ENCODE measurements around the gene ZNF160.

ZNF160 gene

GRCh38 chr19:53103234-53104203 is at the start of gene ZNF160:
ZNF160 (minus strand) TSS chr19:53103422; CDS start chr19:53086276, 17,146 bp downstream.
- peaks cover 29% of the 10 kb centered on the region for H3K4me1 Mint-ChIP-seq
- peaks cover 4% of the 10 kb centered on the region for H3K9me3 Mint-ChIP-seq
- peaks cover 52% of the 10 kb centered on the region for H3K36me3 Mint-ChIP-seq (ENCODE audit: low read depth)
- TF ChIP-seq, protein P1, sequence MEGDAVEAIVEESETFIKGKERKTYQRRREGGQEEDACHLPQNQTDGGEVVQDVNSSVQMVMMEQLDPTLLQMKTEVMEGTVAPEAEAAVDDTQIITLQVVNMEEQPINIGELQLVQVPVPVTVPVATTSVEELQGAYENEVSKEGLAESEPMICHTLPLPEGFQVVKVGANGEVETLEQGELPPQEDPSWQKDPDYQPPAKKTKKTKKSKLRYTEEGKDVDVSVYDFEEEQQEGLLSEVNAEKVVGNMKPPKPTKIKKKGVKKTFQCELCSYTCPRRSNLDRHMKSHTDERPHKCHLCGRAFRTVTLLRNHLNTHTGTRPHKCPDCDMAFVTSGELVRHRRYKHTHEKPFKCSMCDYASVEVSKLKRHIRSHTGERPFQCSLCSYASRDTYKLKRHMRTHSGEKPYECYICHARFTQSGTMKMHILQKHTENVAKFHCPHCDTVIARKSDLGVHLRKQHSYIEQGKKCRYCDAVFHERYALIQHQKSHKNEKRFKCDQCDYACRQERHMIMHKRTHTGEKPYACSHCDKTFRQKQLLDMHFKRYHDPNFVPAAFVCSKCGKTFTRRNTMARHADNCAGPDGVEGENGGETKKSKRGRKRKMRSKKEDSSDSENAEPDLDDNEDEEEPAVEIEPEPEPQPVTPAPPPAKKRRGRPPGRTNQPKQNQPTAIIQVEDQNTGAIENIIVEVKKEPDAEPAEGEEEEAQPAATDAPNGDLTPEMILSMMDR (IDR thresholded peaks at IDR 0.05): no peak
- H3K27ac Mint-ChIP-seq: peak within 1 kb of the TSS; percentile 49
- peak; percentile 99 for DNase-seq
- H3K27me3 Mint-ChIP-seq (ENCODE audit: low read depth, poor library complexity): peaks cover 3% of the 10 kb centered on the region
- peak within 1 kb of the TSS; percentile 91 for H3K4me3 Mint-ChIP-seq

DNA sequence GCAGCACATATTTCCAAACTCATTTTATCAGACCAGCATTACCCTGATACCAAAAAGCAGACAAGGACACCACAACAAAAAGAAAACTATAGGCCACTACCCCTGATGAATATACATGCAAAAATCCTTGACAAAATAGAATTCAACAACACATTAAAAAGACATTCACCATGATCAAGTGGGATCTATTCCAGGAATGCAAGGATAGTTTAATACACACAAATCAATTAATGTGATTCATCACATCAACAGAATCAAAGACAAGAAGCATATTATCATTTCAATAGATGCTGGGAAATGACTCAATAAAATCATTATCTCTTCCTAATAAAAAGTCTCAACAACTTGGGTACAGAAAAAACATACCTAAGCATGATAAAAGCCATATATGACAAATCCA is 44.4 kb upstream of the ZNF160 start:
- Mint-ChIP-seq H3K27me3 (ENCODE audit: low read depth, poor library complexity) (no peaks in the 10 kb centered on the region), H3K36me3 (ENCODE audit: low read depth) (peaks cover 94% of the 10 kb centered on the region), H3K4me3 (no peak overlapping the region), H3K9me3 (peaks cover 91% of the 10 kb centered on the region), H3K27ac (no peak overlapping the region), H3K4me1 (no peaks in the 10 kb centered on the region)
- DNase-seq: no peak
- TF ChIP-seq, protein P1 (IDR thresholded peaks at IDR 0.05): no peak

- Mint-ChIP-seq H3K36me3 (ENCODE audit: low read depth) (peaks cover 86% of the 10 kb centered on the region), H3K4me3 (no peak overlapping the region), H3K4me1 (no peaks in the 10 kb centered on the region), H3K27ac (no peak overlapping the region), H3K9me3 (peaks cover 93% of the 10 kb centered on the region), H3K27me3 (ENCODE audit: low read depth, poor library complexity) (peaks cover 8% of the 10 kb centered on the region)
- no peak for DNase-seq
- TF ChIP-seq, protein P1 (IDR thresholded peaks at IDR 0.05): no peak
Observed at GRCh38 chr19:53140351-53140750, 37.1 kb upstream of the ZNF160 start.

DNA sequence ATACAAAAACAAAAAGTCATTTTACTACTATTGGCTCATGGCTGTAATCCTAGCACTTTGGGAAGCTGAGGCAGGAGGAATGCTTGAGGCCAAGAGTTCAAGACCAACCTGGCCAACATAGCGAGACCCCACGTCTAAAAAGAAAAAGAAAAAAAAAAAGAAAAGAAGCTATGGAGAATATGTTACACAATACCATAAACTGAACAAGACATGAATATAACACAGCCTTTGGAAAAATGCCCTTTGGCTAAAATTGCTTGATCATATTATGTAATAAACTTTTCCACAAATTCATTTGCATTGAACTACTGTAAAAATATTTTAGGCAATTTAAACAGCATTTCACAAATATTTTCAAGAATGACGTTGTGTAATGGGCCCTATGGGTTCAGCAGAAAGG is 33.2 kb upstream of the ZNF160 start:
- TF ChIP-seq, protein P1 (IDR thresholded peaks at IDR 0.05): no peak
- H3K9me3 Mint-ChIP-seq: peaks cover 75% of the 10 kb centered on the region
- H3K27me3 Mint-ChIP-seq (ENCODE audit: low read depth, poor library complexity): peaks cover 14% of the 10 kb centered on the region
- H3K4me3 Mint-ChIP-seq: no peak overlapping the region
- no peak for DNase-seq
- H3K27ac Mint-ChIP-seq: no peak overlapping the region
- peaks cover 68% of the 10 kb centered on the region for H3K36me3 Mint-ChIP-seq (ENCODE audit: low read depth)
- peaks cover 8% of the 10 kb centered on the region for H3K4me1 Mint-ChIP-seq

- TF ChIP-seq, protein P1 (IDR thresholded peaks at IDR 0.05): no peak
- peaks cover 16% of the 10 kb centered on the region for H3K27me3 Mint-ChIP-seq (ENCODE audit: low read depth, poor library complexity)
- H3K4me1 Mint-ChIP-seq: peaks cover 41% of the 10 kb centered on the region
- peaks cover 53% of the 10 kb centered on the region for H3K36me3 Mint-ChIP-seq (ENCODE audit: low read depth)
- H3K9me3 Mint-ChIP-seq: peaks cover 36% of the 10 kb centered on the region
- H3K4me3 Mint-ChIP-seq: peak within 1 kb of the TSS; percentile 82
- peak; percentile 86 for DNase-seq
- no peak within 1 kb of the TSS for H3K27ac Mint-ChIP-seq
Observed at GRCh38 chr19:53132141-53132991, 29.1 kb upstream of the ZNF160 start, which contains the start of gene ZNF415. ZNF415 (minus strand) TSS chr19:53132910; CDS start chr19:53122676, 10,234 bp downstream.

All from nephron progenitor cell (in vitro differentiated cells).